ENCODE measurements around the gene TMEM53.
A peak's percentile ranks its signal among the peaks of the same experiment; 100 is the strongest.

Gene TMEM53

GRCh38 chr1:44603718-44604117 is 70.6 kb downstream of the TMEM53 start (continued):
- TF ChIP-seq ZNF184 (tag by site-specific recombination; IDR thresholded peaks at IDR 0.05) (no peak), ZNF214 (tag by site-specific recombination; IDR thresholded peaks at IDR 0.05; ENCODE audit: borderline replicate concordance) (no peak), AEBP2 (tag by site-specific recombination; IDR thresholded peaks at IDR 0.05; ENCODE audit: borderline replicate concordance) (no peak), GLI4 (tag by site-specific recombination; IDR thresholded peaks at IDR 0.05) (no peak), ZNF747 (tag by site-specific recombination; IDR thresholded peaks at IDR 0.05) (no peak), ZFHX2 (tag by site-specific recombination; conservative IDR thresholded peaks at IDR 0.05) (no peak), ZNF223 (tag by site-specific recombination; IDR thresholded peaks at IDR 0.05) (no peak), ZNF623 (tag by site-specific recombination; IDR thresholded peaks at IDR 0.05) (no peak), KLF9 (tag by site-specific recombination; IDR thresholded peaks at IDR 0.05; ENCODE audit: low read depth) (no peak), CTCF (tag by site-specific recombination; IDR thresholded peaks at IDR 0.05) (no peak), ZNF558 (tag by site-specific recombination; IDR thresholded peaks at IDR 0.05) (peak; percentile 11; the same call in 1 of the 2 replicates), REST (tag by site-specific recombination; IDR thresholded peaks at IDR 0.05) (no peak), ZNF76 (tag by site-specific recombination; IDR thresholded peaks at IDR 0.05; ENCODE audit: borderline replicate concordance, low read depth) (no peak), ZNF366 (tag by site-specific recombination; conservative IDR thresholded peaks at IDR 0.05) (peak; percentile 72; the same call in 1 of the 2 replicates), ZNF239 (tag by site-specific recombination; IDR thresholded peaks at IDR 0.05) (no peak), HOXA7 (CRISPR knock-in tag; IDR thresholded peaks at IDR 0.05; ENCODE audit: borderline replicate concordance) (no peak), ZNF488 (tag by site-specific recombination; IDR thresholded peaks at IDR 0.05) (no peak), ZNF24 (tag by site-specific recombination; IDR thresholded peaks at IDR 0.05) (0 out of 2 replicates have a peak, but pooled peaks have one; percentile 64), KLF17 (tag by site-specific recombination; IDR thresholded peaks at IDR 0.05) (peak; percentile 90), KLF7 (tag by site-specific recombination; IDR thresholded peaks at IDR 0.05; ENCODE audit: borderline replicate concordance) (no peak), ZNF513 (tag by site-specific recombination; IDR thresholded peaks at IDR 0.05) (no peak), ZBTB17 (tag by site-specific recombination; IDR thresholded peaks at IDR 0.05) (peak; percentile 81), ZNF350 (tag by site-specific recombination; IDR thresholded peaks at IDR 0.05) (no peak), ZNF2 (tag by site-specific recombination; IDR thresholded peaks at IDR 0.05) (no peak), ZNF280C (tag by site-specific recombination; IDR thresholded peaks at IDR 0.05) (no peak), ZNF292 (tag by site-specific recombination; IDR thresholded peaks at IDR 0.05; ENCODE audit: borderline replicate concordance, low read depth) (no peak), ZNF707 (tag by site-specific recombination; IDR thresholded peaks at IDR 0.05) (no peak), ZNF19 (tag by site-specific recombination; IDR thresholded peaks at IDR 0.05; ENCODE audit: low read depth) (no peak), PRDM1 (tag by site-specific recombination; IDR thresholded peaks at IDR 0.05) (0 out of 2 replicates have a peak, but pooled peaks have one; percentile 15)

Measured in HEK293 (cell line).